Measurements from ENCODE around the gene SLC39A12. TPM values are rescaled to one million over a fixed set of nuclear protein-coding genes. Genes with fewer than 3 reads are reported as not detected.

Gene SLC39A12
- total and polyA plus RNA-seq, 10 of the 15 experiments (the other 5 are each of a cell fraction or from before 2014, with no cell fraction given): 0.47 to 1.5 (median 0.68) TPM; not detected in 1

- RAD21 ChIA-PET (ENCODE audit: unreplicated experiment): no interaction called here
- no peaks in the 10 kb centered on the region for H3K4me1 ChIP-seq (ENCODE audit: control insufficient read depth, insufficient read depth, low read length)
- TF ChIP-seq, protein P1, sequence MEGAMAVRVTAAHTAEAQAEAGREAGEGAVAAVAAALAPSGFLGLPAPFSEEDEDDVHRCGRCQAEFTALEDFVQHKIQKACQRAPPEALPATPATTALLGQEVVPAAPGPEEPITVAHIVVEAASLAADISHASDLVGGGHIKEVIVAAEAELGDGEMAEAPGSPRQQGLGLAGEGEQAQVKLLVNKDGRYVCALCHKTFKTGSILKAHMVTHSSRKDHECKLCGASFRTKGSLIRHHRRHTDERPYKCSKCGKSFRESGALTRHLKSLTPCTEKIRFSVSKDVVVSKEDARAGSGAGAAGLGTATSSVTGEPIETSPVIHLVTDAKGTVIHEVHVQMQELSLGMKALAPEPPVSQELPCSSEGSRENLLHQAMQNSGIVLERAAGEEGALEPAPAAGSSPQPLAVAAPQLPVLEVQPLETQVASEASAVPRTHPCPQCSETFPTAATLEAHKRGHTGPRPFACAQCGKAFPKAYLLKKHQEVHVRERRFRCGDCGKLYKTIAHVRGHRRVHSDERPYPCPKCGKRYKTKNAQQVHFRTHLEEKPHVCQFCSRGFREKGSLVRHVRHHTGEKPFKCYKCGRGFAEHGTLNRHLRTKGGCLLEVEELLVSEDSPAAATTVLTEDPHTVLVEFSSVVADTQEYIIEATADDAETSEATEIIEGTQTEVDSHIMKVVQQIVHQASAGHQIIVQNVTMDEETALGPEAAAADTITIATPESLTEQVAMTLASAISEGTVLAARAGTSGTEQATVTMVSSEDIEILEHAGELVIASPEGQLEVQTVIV (IDR thresholded peaks at IDR 0.05; ENCODE audit: borderline replicate concordance, partially characterized antibody): no peak
- TF ChIP-seq ZNF622 (IDR thresholded peaks at IDR 0.05) (no peak), IKZF2 (IDR thresholded peaks at IDR 0.05) (no peak), ELK1 (IDR thresholded peaks at IDR 0.05; ENCODE audit: low read depth, low read length) (no peak), BCL11A (IDR thresholded peaks at IDR 0.05; ENCODE audit: low read depth, low read length) (no peak), YY1 (IDR thresholded peaks at IDR 0.05; ENCODE audit: low read depth, low read length) (no peak), FOXK2 (IDR thresholded peaks at IDR 0.05) (no peak), CBX5 (IDR thresholded peaks at IDR 0.05; ENCODE audit: low read depth) (no peak), NFYA (IDR thresholded peaks at IDR 0.05; ENCODE audit: borderline replicate concordance, low read depth, low read length) (no peak), RAD51 (IDR thresholded peaks at IDR 0.05) (no peak), PML (IDR thresholded peaks at IDR 0.05; ENCODE audit: low read length) (no peak), TARDBP (IDR thresholded peaks at IDR 0.05; ENCODE audit: borderline replicate concordance) (no peak), KLF5 (IDR thresholded peaks at IDR 0.05; ENCODE audit: partially characterized antibody) (no peak)
- TF ChIP-seq, protein P2, sequence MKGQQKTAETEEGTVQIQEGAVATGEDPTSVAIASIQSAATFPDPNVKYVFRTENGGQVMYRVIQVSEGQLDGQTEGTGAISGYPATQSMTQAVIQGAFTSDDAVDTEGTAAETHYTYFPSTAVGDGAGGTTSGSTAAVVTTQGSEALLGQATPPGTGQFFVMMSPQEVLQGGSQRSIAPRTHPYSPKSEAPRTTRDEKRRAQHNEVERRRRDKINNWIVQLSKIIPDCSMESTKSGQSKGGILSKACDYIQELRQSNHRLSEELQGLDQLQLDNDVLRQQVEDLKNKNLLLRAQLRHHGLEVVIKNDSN (IDR thresholded peaks at IDR 0.05; ENCODE audit: borderline replicate concordance, extremely low read length, insufficient read depth, low read depth, low read length): no peak
- SMC1A ChIA-PET (ENCODE audit: uncharacterized antibody, unreplicated experiment): no interaction called here
- POLR2A ChIA-PET: no interaction called here
- H4K20me1 ChIP-seq (ENCODE audit: control insufficient read depth, insufficient read depth): no peaks in the 10 kb centered on the region
- no peak overlapping the region for H3K4me2 ChIP-seq (ENCODE audit: control insufficient read depth, insufficient read depth)
- DNase-seq (ENCODE audit: low read depth, low spot score) (no peak), ATAC-seq (no peak), FAIRE-seq (no peak)
- H3K4me3 ChIP-seq: no peak overlapping the region
- H3K79me2 ChIP-seq (ENCODE audit: control insufficient read depth, insufficient read depth, low read length): no peaks in the 10 kb centered on the region
- no peak overlapping the region for H3K27ac ChIP-seq (ENCODE audit: control insufficient read depth, insufficient read depth)
- 27% methylated on average over 1 of the region's 1 CpG for WGBS (ENCODE audit: insufficient coverage, insufficient replicate concordance, low lambda C conversion rate, missing lambda C conversion rate)
- H3K36me3 ChIP-seq (ENCODE audit: control insufficient read depth in 2 of 2, insufficient read depth in 2 of 2, low read length in 1 of 2): no peaks in the 10 kb centered on the region
- H3K9me3 ChIP-seq (replicated peaks; ENCODE audit: control insufficient read depth, insufficient read depth, low read length): no peaks in the 10 kb centered on the region
- H2AFZ ChIP-seq (ENCODE audit: control insufficient read depth, low read depth, low read length): no peak overlapping the region
- no TSS peak for BruUV-seq (replicated peaks)
- in situ Hi-C loops (cut with MboI) (no loop called here), intact Hi-C loops (cut with micrococcal nuclease; ENCODE audit: unreplicated experiment) (no loop called here)
- CTCF ChIA-PET: no interaction called here
- no peak overlapping the region for H3K9ac ChIP-seq (ENCODE audit: control insufficient read depth, insufficient read depth, low read length)
- H3K27me3 ChIP-seq (replicated peaks in 1 of 2; ENCODE audit: control insufficient read depth in 2 of 2, insufficient read depth in 2 of 2, low read length in 1 of 2): no peaks in the 10 kb centered on the region
Measured at GRCh38 chr10:18020523-18020922, 68.8 kb downstream of the SLC39A12 start.
